Measurements from ENCODE around the gene KCP. TPM values are rescaled to one million over a fixed set of nuclear protein-coding genes. Genes with fewer than 3 reads are reported as not detected.

Gene KCP
- polyA plus RNA-seq, 6 donors from 2014 or later = 0.29 to 0.78 (median 0.37) TPM; not detected in 2

- no peak for DNase-seq
- Mint-ChIP-seq H3K9me3 (no peaks in the 10 kb centered on the region), H3K27me3 (peaks cover 9 to 24% (median 18%) of the 10 kb centered on the region in 3 donors), H3K4me1 (peaks cover 0 to 6% (median 0%) of the 10 kb centered on the region in 3 donors), H3K27ac (no peak overlapping the region), H3K36me3 (no peaks in the 10 kb centered on the region), H3K4me3 (no peak overlapping the region)
- no peak for ATAC-seq (ENCODE audit: low read depth in 2 of 2)
Observed at GRCh38 chr7:128922496-128923410, 12.2 kb upstream of the KCP start.

DNA sequence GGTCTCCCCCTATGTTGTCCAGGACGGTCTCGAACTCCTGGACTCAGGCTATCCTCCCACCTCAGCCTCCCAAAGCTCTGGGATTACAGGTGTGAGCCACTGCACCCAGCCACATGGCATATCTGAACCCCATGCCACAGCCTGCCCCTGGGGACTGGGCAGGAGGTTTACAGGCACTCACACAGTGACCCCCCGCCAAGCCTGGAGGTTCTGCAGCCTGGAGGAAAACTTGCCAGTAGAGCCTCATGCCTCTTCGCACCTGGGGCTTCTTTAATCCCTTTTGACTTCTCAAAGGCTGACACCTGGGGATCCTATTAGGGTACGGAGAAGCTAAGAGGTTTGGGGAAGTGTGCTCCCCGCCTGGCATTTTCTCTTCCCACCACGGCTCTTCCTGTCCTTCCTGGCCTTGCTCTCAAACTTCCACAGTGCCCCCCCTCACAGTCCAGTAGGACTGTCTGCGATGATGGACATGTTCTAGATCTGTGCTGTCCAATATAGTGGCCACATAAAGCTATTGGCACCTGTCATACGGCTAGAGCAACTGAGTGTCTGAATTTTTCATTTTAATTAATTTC lies 11.4 kb upstream of the KCP start:
- ATAC-seq (ENCODE audit: low read depth in 2 of 2) = no peak
- Mint-ChIP-seq H3K4me1 (peaks cover 0 to 6% (median 0%) of the 10 kb centered on the region in 3 donors), H3K27me3 (peaks cover 9 to 24% (median 18%) of the 10 kb centered on the region in 3 donors), H3K9me3 (no peaks in the 10 kb centered on the region), H3K27ac (no peak overlapping the region), H3K4me3 (peak overlapping the region in 1 of 8 donors; percentile 14), H3K36me3 (no peaks in the 10 kb centered on the region)
- no peak for DNase-seq

DNA sequence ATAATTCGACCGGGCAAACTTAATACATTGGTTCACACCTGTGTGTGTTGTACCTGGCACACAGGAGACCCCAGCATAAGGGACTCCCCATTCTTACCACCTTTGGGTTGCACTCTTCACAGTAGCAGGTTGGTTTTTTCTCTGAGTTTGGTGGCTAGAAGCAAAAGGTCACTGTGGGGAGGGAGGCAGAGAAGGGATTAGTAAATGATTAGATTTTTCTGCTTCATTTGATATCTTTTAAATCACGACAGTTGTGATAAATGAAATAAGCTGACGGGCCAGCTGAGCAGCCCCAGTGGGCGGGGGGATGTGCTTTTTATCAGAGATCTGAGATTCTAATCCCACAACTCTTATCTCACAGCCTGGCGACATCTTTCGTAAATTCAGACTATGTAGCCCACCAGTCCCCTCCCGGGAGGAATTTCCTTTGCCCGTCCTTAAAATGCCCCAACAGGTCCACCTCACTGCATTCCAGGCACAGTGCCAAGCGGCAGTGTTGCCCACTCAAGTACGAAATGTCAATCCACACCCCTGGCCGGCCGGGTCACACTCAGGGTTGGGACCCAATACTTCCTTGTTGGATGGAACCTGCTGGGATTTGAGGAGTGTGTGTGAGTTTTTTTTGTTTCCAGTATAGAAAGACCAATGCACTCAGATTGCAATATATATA lies 10.5 kb upstream of the KCP start:
- Mint-ChIP-seq H3K4me1 (peaks cover 0 to 6% (median 0%) of the 10 kb centered on the region in 3 donors), H3K27ac (peak overlapping the region in 1 of 6 donors; percentile 21), H3K4me3 (no peak overlapping the region), H3K27me3 (peaks cover 9 to 24% (median 18%) of the 10 kb centered on the region in 3 donors), H3K36me3 (no peaks in the 10 kb centered on the region), H3K9me3 (no peaks in the 10 kb centered on the region)
- DNase-seq (no peak), ATAC-seq (ENCODE audit: low read depth in 2 of 2) (no peak)

GRCh38 chr7:128919881-128920799 lies 9.6 kb upstream of the KCP start:
- Mint-ChIP-seq H3K4me3 (no peak overlapping the region), H3K4me1 (peaks cover 4 to 11% (median 5%) of the 10 kb centered on the region in 3 donors), H3K9me3 (no peaks in the 10 kb centered on the region), H3K36me3 (no peaks in the 10 kb centered on the region), H3K27ac (peak overlapping the region in 1 of 6 donors; percentile 21), H3K27me3 (peaks cover 14 to 30% (median 24%) of the 10 kb centered on the region in 3 donors)
- no peak for ATAC-seq (ENCODE audit: low read depth in 2 of 2)
- DNase-seq = no peak

- Mint-ChIP-seq H3K27ac (peak overlapping the region in 2 of 6 donors; percentile 47 to 84), H3K4me3 (no peak overlapping the region), H3K27me3 (peaks cover 14 to 35% (median 30%) of the 10 kb centered on the region in 3 donors), H3K36me3 (no peaks in the 10 kb centered on the region), H3K9me3 (no peaks in the 10 kb centered on the region), H3K4me1 (peaks cover 10 to 19% (median 10%) of the 10 kb centered on the region in 3 donors)
- DNase-seq (no peak), ATAC-seq (ENCODE audit: low read depth in 2 of 2) (no peak)
Observed at GRCh38 chr7:128919241-128919640, 8.7 kb upstream of the KCP start.

DNA sequence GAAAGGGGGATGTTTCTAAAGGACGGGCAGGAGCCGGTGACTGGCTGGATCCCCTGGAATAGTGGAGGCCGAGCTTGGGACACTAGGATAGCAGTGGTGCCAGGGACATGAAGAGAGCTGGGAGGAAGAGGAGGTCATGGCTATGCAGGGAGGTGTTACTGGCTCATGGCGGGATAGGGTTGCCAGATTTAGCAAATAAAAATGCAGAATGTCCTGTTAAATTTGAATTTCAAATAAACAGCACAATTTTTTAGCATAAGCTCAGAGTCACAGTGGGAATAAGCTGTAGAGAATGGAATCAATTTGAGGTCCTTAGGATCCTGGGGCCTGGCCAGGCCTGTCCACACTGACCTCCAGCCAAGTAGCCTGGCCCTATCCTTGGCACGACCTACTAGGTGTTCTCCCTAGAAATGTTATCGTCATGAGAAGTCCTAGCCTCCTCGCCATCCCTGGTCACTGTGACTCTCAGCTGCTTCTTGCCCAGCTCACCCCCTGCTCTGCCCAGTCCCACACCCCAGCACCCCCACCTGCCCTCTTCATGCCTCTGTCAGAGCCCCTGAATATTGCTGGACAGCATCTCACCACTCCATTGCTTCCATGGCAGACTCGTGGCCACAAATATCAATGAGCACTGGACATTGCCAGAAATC lies 7.6 kb upstream of the KCP start:
- Mint-ChIP-seq H3K4me3 (peak overlapping the region in 1 of 8 donors; percentile 62), H3K36me3 (no peaks in the 10 kb centered on the region), H3K27me3 (peaks cover 14 to 38% (median 34%) of the 10 kb centered on the region in 3 donors), H3K27ac (peak overlapping the region in 2 of 6 donors; percentile 32 to 83), H3K9me3 (no peaks in the 10 kb centered on the region), H3K4me1 (peaks cover 12 to 24% (median 12%) of the 10 kb centered on the region in 3 donors)
- DNase-seq (no peak), ATAC-seq (ENCODE audit: low read depth in 2 of 2) (no peak)

- no peaks in the 10 kb centered on the region for H3K9me3 Mint-ChIP-seq
- H3K27me3 Mint-ChIP-seq = peaks cover 13 to 33% (median 32%) of the 10 kb centered on the region in 3 donors
- DNase-seq (no peak), ATAC-seq (ENCODE audit: low read depth in 2 of 2) (no peak)
- H3K4me1 Mint-ChIP-seq = peaks cover 12 to 24% (median 12%) of the 10 kb centered on the region in 3 donors
- peak overlapping the region in 3 of 8 donors; percentile 29 to 80 (median 70) for H3K4me3 Mint-ChIP-seq
- peak overlapping the region in 1 of 6 donors; percentile 91 for H3K27ac Mint-ChIP-seq
- H3K36me3 Mint-ChIP-seq = no peaks in the 10 kb centered on the region
Observed at GRCh38 chr7:128917122-128917521, 6.6 kb upstream of the KCP start.

GRCh38 chr7:128916643-128916915 lies 6.1 kb upstream of the KCP start:
- Mint-ChIP-seq H3K27ac (peak overlapping the region in 1 of 6 donors; percentile 27), H3K4me3 (peak overlapping the region; percentile 20 to 81 (median 62)), H3K4me1 (peaks cover 12 to 24% (median 12%) of the 10 kb centered on the region in 3 donors), H3K9me3 (no peaks in the 10 kb centered on the region), H3K27me3 (peaks cover 16 to 34% (median 32%) of the 10 kb centered on the region in 3 donors), H3K36me3 (no peaks in the 10 kb centered on the region)
- DNase-seq (no peak), ATAC-seq (ENCODE audit: low read depth in 2 of 2) (no peak)

DNA sequence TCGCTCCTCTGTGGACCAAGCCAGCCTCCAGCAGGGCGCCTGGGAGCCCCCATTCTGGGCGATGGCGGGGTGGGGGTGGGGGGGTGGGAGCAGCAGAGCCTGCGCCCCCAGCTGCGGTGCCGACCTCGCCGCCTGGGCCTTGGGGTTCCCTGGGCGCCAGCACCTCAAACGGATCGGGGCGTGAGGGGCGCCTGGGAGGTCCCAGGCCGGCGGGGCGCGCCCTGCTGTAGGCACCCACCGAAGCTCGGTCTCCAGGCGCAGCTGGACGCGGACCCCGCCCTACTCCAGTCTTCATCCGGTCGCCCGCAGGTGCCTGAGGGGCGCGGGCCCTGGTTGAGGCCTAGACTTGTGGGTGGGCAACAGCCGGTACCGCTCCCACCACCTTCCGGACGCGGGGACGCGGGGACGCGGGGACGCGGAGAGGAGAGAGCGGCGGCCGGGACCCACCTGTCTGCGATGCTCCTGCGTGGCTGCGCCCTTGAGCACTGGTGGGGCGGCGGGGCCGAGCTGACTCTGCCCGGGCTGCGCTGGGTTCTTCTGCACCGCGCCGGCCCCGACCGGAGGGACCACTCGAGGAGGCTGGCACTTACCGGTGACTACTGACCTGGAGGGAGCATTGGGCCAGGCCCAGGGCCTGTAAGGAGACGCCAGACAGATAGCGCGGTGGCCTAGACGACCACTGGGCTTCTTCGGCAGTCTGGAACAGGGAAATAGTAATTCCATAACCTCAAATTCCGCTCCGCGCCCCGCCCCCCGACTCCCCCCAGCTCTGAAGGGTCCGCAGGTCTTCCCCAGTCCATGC lies 5.5 kb upstream of the KCP start:
- Mint-ChIP-seq H3K27me3 (peaks cover 17 to 39% (median 35%) of the 10 kb centered on the region in 3 donors), H3K36me3 (no peaks in the 10 kb centered on the region), H3K9me3 (no peaks in the 10 kb centered on the region), H3K27ac (peak overlapping the region in 3 of 6 donors; percentile 27 to 85 (median 76)), H3K4me1 (peaks cover 12 to 24% (median 12%) of the 10 kb centered on the region in 3 donors), H3K4me3 (peak overlapping the region; percentile 80 to 97 (median 86))
- ATAC-seq (ENCODE audit: low read depth in 2 of 2) (no peak), DNase-seq (no peak)

DNA sequence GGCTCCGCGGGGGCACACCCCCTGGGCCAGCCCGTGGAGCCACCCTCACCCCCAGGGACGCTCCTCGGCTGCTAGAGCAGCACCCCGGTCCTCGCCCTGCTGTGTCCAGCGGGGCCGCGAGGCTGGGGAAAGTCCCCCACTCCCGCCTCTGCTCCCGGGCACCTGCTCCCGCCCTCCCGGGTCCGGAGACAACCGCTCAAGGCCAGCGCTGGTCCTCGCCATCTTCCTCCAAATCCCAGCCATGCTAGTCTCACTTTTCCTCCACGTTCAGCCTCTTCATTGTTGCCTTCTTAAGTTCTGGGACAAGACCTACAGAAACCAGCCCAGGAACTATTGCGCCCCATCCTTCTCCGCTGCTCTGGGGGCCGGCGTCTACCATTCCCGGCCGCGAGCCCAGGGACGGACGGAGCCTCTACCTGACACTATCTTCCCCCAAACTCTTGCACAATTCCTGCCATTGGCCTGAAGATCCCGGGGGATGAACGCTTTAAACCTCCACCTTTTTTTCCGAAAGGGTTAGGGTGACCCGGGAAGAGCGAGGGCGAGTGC lies 4.8 kb upstream of the KCP start:
- peak; percentile 24 to 26 for ATAC-seq (ENCODE audit: low read depth in 2 of 2)

GRCh38 chr7:128914566-128915151 lies 4.2 kb upstream of the KCP start:
- ATAC-seq (ENCODE audit: low read depth in 2 of 2) = peak; percentile 88 to 91
- no peaks in the 10 kb centered on the region for H3K9me3 Mint-ChIP-seq
- no peaks in the 10 kb centered on the region for H3K36me3 Mint-ChIP-seq
- peaks cover 16 to 25% (median 16%) of the 10 kb centered on the region in 3 donors for H3K4me1 Mint-ChIP-seq
- H3K4me3 Mint-ChIP-seq = peak overlapping the region; percentile 65 to 89 (median 80)
- H3K27ac Mint-ChIP-seq = peak overlapping the region in 3 of 6 donors; percentile 25 to 85 (median 38)
- peaks cover 16 to 44% (median 39%) of the 10 kb centered on the region in 3 donors for H3K27me3 Mint-ChIP-seq
- DNase-seq = peak; percentile 56

More for the DNA sequence above, 4.8 kb upstream of the KCP start:
- Mint-ChIP-seq H3K4me1 (peaks cover 12 to 18% (median 12%) of the 10 kb centered on the region in 3 donors), H3K27ac (peak overlapping the region in 4 of 6 donors; percentile 25 to 96 (median 73)), H3K4me3 (peak overlapping the region; percentile 80 to 97 (median 86)), H3K9me3 (no peaks in the 10 kb centered on the region), H3K36me3 (no peaks in the 10 kb centered on the region), H3K27me3 (peaks cover 15 to 40% (median 34%) of the 10 kb centered on the region in 3 donors)
- DNase-seq = no peak

All from naive B cell (primary cell).